Measurements from ENCODE around the gene TBC1D22A. TPM values are rescaled to one million over a fixed set of nuclear protein-coding genes. Genes with fewer than 3 reads are reported as not detected.

The TBC1D22A gene
- total and polyA plus RNA-seq, 10 of the 15 experiments (the other 5 are each of a cell fraction or from before 2014, with no cell fraction given): 0.63 to 44.7 (median 27.4) TPM

DNA sequence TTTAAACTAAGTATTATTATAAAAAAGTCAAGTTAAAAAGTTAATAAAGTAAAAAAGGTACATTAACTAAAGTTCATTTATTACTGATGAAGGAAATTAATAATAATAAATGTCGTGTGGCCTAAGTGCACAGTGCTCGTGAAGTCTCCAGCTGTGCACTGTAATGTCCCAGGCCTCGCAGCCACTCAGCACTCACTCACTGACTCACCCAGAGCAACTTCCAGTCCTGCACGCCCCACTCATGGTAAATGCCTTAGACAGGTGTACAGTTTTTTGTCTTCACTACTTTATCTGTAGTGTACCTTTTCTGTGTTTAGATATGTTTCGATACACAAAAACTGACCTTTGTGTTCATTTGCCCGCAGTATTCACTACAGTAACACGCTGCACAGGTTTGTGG lies 175.5 kb downstream of the TBC1D22A start:
- TF ChIP-seq YY1 (IDR thresholded peaks at IDR 0.05; ENCODE audit: low read depth, low read length) (no peak), RFX5 (IDR thresholded peaks at IDR 0.05; ENCODE audit: low read depth, low read length) (no peak), TAF1 (IDR thresholded peaks at IDR 0.05; ENCODE audit: borderline replicate concordance, low read depth, low read length) (no peak), NKRF (conservative IDR thresholded peaks at IDR 0.05) (no peak), STAT1 (conservative IDR thresholded peaks at IDR 0.05) (no peak), SMAD5 (IDR thresholded peaks at IDR 0.05; ENCODE audit: low read depth) (no peak), MLLT1 (IDR thresholded peaks at IDR 0.05) (no peak)
- TF ChIP-seq, protein P1, sequence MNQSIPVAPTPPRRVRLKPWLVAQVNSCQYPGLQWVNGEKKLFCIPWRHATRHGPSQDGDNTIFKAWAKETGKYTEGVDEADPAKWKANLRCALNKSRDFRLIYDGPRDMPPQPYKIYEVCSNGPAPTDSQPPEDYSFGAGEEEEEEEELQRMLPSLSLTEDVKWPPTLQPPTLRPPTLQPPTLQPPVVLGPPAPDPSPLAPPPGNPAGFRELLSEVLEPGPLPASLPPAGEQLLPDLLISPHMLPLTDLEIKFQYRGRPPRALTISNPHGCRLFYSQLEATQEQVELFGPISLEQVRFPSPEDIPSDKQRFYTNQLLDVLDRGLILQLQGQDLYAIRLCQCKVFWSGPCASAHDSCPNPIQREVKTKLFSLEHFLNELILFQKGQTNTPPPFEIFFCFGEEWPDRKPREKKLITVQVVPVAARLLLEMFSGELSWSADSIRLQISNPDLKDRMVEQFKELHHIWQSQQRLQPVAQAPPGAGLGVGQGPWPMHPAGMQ (IDR thresholded peaks at IDR 0.05; ENCODE audit: borderline replicate concordance): no peak
- TF ChIP-seq, protein P2, sequence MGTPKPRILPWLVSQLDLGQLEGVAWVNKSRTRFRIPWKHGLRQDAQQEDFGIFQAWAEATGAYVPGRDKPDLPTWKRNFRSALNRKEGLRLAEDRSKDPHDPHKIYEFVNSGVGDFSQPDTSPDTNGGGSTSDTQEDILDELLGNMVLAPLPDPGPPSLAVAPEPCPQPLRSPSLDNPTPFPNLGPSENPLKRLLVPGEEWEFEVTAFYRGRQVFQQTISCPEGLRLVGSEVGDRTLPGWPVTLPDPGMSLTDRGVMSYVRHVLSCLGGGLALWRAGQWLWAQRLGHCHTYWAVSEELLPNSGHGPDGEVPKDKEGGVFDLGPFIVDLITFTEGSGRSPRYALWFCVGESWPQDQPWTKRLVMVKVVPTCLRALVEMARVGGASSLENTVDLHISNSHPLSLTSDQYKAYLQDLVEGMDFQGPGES (IDR thresholded peaks at IDR 0.05): no peak
- SMC1A ChIA-PET (ENCODE audit: uncharacterized antibody, unreplicated experiment): no interaction called here
- Histone ChIP-seq H2AFZ (ENCODE audit: control insufficient read depth, low read depth, low read length) (no peak overlapping the region), H3K36me3 (ENCODE audit: control insufficient read depth in 2 of 2, insufficient read depth in 2 of 2, low read length in 1 of 2) (peaks cover 3 to 12% of the 10 kb centered on the region in 2 experiments; a peak in 2 of 4 replicates), H3K79me2 (ENCODE audit: control insufficient read depth, insufficient read depth, low read length) (peaks cover 2% of the 10 kb centered on the region; the same call in 1 of the 2 replicates), H3K27ac (ENCODE audit: control insufficient read depth, insufficient read depth) (no peak overlapping the region), H4K20me1 (ENCODE audit: control insufficient read depth, insufficient read depth) (no peaks in the 10 kb centered on the region), H3K4me2 (ENCODE audit: control insufficient read depth, insufficient read depth) (no peak overlapping the region), H3K4me1 (ENCODE audit: control insufficient read depth, insufficient read depth, low read length) (peaks cover 19% of the 10 kb centered on the region), H3K27me3 (replicated peaks in 1 of 2; ENCODE audit: control insufficient read depth in 2 of 2, insufficient read depth in 2 of 2, low read length in 1 of 2) (no peaks in the 10 kb centered on the region), H3K9me3 (replicated peaks; ENCODE audit: control insufficient read depth, insufficient read depth, low read length) (no peaks in the 10 kb centered on the region), H3K4me3 (no peak overlapping the region), H3K9ac (ENCODE audit: control insufficient read depth, insufficient read depth, low read length) (no peak overlapping the region)
- FAIRE-seq (no peak), DNase-seq (ENCODE audit: low read depth, low spot score) (no peak), ATAC-seq (no peak)
- 98% methylated on average over 7 of the region's 7 CpGs for WGBS (ENCODE audit: insufficient coverage, insufficient replicate concordance, low lambda C conversion rate, missing lambda C conversion rate)
- CTCF ChIA-PET: interaction anchor here (1.1 kb wide), 1 partner anchor 24 kb away, joined by 3 read pairs; no protein-coding TSS in a partner anchor
- intact Hi-C loops (cut with micrococcal nuclease; ENCODE audit: unreplicated experiment) (no loop called here), in situ Hi-C loops (cut with MboI) (no loop called here)
- POLR2A ChIA-PET: no interaction called here
- RAD21 ChIA-PET (ENCODE audit: unreplicated experiment): no interaction called here
- no TSS peak for BruUV-seq (replicated peaks)

Data from GM12878 (cell line).